HG02763 (cell line): ENCODE results near the gene ACBD5.
A peak's percentile ranks its signal among the peaks of the same experiment; 100 is the strongest.
"Not testable (repeated sequence)": the region's sequence is repeated elsewhere in the genome, so short reads cannot be mapped to it uniquely, and the experiment has no call there.

ENCODE experiments used
- ATAC-seq: cut with Tn5 transposase; IDR thresholded peaks from one replicate; pipeline ENCODE4 v1.9.1; 2021; ENCODE audit warnings: mild to moderate bottlenecking, moderate library complexity; ENCODE audit not compliant: unreplicated experiment

Gene ACBD5

DNA sequence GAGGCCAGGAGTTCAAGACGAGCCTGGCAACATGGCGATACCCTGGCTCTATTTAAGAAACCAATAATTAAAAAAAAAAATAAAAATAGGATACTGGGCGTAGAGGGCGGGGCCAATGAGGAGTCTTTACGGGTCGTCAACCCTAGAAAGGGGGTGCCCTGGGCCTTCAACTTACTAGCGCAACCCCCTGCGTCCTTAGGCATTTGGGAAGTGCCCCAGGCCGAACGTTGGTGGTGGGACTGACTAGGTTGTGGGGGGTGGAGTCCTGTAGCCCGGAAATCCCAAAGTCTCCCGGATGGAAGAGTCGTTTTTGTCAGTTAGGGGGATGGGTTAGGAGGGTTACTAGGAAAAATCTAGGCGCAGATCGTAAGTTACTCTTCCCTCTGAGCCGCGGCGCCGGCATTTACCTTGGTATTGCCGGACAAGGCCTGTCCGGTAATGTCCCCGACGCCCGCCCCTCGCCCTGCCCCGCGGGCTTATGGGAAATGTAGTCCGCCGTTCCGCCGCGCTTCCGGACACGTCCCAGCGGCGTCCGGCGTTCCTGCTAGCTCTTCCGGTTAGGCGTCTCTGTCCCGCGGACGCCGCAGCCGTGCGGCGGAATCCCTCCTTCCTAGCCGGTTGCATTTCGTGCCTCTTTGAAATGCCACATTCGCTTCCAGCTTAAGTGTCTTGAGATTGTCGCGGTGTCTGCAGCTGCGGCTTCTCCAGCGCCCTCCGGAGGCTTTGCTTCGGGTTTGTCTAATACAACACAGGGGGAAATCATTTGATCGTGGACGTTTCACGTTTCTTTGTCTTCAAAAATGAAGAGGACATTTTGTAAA, 1.3 kb upstream of the ACBD5 start:
- ATAC-seq: peak; percentile 72

DNA sequence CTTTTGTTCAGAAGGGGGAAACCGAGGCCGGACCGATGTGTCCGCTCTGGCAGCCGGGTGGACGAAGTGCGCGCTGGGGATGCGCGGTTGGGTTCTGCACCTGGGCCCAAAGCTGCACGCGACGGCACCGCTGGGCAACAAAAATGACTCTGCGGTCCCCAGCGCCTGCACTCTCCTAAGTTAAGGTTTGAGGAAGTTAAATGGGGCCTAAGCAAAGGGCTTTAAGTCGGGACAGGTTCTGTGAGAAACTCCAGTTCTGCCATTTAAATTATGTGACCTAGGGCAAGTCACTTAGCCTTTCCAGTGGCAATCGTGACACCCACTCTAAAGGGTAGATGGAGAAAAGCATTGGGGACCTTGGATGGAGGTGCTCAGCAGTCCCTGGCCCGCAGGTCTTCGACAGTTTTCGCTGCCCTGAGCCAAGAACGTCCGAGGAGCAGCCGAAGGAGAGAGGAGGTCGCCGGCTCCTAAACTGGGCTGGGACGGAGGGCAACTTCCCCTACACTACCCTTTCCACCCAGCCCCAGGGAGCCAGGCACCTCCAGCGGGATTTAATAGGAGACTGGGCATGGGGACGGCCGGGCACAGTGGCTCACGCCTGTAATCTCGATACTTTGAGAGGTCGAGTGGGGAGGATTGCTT, 534 bp upstream of the ACBD5 start:
- peak; percentile 7 for ATAC-seq

DNA sequence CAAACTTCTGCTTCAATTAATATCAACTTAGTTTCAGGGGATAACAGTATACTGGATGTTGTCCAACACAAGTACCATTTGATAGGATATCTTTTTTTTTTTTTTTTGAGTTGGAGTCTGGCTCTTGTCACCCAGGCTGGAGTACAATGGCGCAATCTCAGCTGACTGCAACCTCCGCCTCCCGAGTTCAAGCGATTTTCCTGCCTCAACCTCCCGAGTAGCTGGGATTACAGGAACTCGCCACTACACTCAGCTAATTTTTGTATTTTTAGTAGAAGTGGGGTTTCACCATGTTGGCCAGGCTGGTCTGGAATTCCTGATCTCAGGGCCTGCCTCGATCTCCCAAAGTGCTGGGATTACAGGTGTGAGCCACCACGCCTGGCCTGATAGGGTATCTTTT, 3.1 kb downstream of the ACBD5 start:
- not testable (repeated sequence) for ATAC-seq

DNA sequence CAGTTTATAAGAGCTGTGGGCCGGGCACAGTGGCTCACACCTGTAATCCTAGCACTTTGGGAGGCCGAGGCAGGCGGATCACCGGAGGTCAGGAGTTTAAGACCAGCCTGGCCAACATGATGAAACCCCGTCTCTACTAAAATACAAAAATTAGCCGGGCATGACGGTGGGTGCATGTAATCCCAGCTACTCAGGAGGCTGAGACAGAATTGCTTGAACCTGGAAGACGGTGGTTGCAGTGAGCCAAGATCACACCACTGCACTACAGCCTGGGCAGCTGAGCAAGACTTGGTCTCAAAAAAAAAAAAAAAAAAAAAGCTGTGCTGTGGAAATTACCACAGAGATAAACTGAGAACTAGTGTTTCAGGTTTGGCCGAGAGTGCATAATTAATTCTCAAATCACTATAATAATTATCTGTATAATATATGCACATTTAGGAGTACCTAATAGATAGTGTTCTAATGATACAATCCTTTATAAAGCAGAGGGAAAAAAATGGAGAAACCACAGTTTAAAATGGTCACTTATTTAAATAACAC, 3.9 kb downstream of the ACBD5 start:
- ATAC-seq: not testable (repeated sequence)

DNA sequence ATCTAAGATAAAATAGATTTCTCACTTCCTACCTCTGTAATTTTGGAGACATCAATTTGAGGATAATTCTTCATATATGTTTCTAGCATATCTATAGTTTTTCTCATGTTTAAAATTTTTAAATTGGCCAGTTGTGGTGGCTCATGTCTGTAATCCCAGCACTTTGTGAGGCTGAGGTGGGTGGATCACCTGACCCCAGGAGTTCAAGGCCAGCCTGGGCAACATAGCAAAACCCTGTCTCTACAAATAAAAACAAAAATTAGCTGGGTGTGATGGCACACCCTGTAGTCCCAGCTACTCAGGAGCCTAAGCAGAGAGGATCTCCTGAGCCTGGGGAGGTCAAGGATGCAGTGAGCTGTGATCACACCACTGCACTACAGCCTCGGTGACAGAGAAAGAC, 4.9 kb downstream of the ACBD5 start:
- no peak for ATAC-seq

DNA sequence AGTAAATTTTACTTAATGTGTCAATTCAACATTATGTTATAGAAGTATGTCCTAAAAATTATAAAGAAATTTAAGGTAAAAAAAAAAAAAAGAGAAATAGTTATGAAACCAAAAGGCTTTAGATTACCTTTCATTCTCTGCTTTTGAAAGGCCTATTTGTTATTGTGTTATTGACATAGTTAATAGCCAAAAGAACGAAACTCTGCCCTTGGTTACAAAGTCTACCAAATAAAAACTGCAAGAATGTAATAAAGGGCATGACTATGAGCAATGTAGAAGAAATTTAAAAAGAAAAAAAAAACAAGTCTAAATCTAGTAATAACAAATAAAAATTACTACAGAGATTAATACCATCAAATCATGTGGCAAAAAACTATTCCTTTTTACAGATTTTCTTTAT, 10.6 kb downstream of the ACBD5 start:
- ATAC-seq: no peak

DNA sequence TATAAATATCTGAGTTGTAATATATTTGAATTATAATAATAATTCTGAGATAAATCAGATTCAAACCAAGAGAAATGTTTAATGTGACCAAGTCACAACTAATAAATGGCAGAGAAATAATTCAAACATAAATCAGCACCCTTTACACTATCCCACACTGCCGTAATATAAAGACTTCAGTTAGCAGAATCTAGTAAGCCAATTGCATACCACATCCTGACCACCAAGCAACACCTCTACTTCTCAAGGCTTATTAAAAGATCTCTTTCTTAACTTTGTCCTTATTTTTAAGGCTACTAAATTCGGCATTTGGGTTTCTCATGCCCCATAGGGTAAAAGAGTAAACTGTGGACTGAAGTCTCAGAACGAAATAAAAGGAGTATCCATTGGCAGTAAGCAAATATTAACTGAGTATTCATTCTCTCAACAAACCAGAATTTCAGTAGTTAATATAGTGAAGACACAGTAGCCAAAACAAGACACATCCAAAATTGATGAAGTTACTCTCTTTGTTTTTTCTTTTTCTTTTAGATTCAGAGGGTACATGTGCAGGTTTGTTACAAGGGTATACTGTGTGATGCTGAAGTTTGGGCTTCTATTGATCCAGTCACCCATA, 14.8 kb downstream of the ACBD5 start:
- no peak for ATAC-seq

DNA sequence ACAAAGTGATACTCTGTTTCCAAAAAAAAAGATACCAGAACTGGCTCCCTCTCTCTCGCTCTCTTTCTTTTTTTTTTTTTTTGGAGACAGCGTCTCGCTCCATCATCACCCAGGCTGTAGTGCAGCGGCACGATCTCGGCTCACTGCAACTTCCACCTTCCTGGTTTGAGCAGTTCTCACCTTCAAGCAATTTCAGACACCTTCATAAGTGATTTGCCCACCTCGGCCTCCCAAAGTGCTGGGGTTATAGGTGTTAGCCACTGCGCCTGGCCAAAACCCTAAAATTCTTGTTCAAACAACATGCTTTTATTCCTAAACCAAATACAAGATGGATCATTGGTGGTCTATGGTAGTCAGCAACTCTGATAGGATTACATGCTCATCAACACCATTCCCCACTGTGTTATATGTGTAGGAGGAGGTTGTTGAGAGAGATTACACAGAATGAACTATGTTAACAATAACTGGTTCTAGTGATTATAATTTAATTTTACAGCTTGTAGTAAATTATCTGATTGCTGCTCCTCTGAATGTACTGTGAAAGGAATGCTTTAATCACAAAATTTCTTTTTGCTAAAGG, 15.5 kb downstream of the ACBD5 start:
- no peak for ATAC-seq

DNA sequence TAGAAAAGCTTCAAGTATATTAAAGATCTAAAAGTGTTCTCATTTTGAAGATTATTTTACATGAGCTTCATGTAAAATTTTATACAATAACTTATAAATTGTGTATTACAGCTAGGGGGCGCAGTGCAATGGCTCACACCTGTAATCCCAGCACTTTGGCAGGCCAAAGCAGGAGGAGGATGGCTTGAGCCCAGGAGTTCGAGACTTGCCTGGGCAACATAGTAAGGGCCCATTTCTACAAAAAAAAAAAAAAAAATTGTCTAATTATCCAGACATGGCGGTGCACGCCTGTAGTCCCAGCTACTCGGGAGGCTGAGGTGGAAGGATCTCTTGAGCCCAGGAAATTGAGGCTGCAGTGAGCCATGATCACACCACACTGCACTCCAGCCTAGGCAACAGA, 16.6 kb downstream of the ACBD5 start:
- ATAC-seq: no peak

DNA sequence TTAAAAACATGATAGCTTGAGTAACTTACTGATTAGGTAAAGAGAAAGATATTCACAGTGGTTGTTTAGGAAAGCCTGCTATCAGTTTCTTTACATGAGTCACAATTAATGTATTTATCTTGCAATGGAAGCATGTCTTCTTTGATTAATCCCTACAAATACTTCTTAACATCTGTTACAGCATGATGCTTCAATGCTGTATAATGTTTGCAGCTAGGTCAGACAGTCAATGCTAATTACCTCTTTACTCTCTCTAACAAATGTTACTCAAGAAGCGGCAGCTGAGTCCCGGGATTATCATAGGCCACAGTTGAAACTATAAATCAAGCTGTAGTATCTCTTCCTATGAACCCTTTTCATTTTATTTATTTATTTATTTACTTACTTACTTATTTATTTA, 33.2 kb downstream of the ACBD5 start:
- ATAC-seq: no peak

DNA sequence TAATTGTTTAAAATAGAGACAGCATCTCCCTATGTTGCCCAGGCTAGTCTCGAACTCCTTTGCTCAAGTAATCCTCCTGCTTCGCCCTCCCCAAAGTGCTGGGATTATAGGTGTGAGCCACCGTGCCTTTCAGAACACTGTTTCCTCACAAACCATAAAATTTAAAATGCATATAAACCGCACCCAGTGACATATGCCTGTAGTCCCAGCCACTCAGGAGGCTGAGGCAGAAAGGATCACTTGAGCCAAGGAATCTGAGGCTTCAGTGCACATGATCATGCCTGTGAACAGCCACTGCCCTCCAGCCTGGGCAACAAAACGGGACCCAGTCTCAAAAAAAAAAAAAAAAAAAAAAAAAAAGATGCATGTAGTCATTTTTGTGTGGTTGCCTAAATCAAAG, 36.8 kb downstream of the ACBD5 start:
- no peak for ATAC-seq

DNA sequence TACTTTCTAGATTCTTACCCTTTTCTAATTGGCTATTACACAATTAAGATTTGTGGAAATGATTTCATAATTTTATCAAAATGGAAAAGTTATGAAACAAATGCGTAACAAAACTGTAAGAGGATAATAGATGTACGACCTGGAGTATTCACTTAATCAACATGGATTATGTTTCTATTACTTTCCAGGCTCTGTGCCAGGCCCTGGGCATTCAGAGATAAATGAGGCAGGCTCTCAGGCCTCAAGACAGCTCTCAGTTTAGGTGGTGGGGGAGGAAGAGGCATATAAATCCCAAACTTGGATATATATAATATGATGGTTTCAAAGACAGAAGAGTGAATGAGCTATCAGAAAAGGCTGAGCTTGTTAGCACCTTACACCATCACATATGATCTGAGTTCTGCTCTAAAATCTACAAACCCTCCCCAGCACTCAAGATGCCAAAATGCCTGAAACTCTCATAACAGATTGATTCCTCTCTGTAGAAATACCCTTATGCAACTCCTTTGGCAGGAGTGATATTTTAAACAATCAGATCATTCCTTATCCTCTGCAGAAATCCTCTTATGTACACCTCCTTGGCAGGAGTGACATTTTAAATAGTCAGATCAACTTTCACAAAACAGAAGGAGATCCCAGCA, 42.5 kb downstream of the ACBD5 start:
- no peak for ATAC-seq

DNA sequence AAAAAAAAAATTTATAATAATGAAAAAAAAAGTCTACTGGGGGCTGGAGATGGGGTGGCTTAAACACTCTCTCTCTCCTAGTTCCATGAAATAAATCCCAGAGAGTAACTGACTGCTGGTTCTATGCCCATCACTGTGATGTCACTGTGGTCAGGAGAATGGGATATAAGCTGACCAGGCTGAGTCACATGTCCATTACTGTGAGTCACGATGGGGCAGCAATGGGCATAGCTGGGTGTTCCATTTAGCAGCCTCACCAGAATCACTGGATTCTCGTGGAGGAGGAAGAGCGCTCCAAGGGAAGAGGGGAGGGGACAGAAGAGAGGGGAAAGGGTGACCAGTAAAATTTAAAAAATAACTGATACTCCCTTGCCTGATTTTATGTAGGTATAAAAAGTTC, 48.3 kb downstream of the ACBD5 start:
- ATAC-seq: no peak

DNA sequence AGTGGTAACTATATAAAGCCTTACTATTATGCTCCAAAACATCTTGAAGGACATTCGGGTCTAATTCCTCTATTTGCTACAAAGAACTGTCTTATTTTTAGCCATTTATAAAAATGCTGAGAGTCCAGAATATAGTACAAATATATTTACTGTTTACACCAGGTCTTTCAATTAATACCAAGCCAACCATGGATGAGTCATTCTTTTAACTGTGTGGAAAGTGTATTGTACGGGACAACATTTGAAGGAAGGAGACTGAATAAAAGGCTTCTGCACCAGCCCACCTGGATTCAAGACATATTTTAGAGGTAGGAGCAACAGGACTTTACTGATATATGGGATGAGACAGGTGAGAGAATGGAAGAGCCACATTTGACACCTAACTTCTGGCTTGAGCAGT, 50.1 kb downstream of the ACBD5 start:
- ATAC-seq: no peak

DNA sequence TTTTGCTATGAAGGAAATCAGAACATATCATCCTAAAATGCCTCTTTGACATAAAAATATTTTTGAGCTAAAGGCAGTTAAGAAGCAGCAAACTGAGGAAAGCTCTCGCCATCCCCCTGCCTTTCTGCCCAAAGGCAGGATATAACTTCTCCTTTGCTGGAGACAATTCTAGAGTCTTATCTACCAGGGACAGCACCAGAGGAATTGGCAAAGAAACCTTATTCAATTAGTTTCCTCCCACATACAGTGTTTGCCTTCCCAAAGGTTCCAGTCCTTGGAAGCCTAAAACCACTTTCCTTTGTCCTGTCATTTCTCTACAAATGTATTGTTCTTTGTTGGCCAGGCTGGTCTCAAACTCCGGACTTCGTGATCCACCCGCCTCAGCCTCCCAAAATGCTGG, 51.7 kb downstream of the ACBD5 start:
- no peak for ATAC-seq

DNA sequence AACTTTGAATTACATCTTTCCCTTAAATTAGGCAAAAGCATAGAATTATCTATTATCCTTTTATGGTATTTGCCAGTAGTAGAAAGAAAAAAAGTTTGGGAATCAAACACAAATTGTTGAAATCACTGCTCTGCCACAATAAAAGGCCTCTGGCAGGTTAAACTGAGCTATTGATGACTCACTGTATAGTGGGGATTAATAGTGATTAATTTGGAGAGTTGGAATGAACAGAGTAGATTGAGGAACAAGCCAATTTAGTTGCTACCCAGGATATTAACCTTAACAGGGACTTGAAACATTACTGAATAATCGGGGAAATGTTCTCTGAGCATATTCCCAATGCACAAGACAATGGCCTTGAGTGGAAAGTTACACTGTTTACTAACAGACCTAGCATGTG, 52.3 kb downstream of the ACBD5 start:
- no peak for ATAC-seq

DNA sequence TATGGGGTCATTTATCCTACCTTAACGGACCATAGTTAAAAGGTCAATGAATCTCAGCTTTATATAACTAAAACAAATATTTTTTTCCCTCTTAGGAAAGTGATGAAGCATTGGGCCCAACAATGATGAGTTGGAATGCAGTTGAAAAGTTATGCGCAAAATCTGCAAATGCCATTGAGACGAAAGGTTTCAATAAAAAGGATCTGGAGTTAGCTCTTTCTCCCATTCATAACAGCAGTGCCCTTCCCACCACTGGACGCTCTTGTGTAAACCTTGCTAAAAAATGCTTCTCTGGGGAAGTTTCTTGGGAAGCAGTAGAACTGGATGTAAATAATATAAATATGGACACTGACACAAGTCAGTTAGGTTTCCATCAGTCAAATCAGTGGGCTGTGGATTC, 70.7 kb downstream of the ACBD5 start:
- ATAC-seq: no peak

DNA sequence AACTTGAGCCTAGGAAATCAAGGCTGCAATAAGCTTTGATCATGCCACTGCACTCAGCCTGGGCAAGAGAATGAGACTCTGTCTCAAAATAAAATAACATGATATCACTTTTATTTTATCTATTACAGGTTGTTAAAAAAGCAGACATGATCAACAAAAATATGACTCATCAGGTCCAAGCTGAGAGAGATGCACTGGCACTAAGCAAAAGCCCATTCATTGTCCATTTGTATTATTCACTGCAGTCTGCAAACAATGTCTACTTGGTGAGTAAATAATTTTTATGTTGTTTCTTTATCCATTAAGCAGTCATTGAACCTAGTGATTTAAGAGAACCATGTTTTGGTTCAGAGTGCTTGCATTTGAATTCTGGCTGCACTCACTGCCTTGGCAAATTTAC, 82.2 kb downstream of the ACBD5 start:
- no peak for ATAC-seq

DNA sequence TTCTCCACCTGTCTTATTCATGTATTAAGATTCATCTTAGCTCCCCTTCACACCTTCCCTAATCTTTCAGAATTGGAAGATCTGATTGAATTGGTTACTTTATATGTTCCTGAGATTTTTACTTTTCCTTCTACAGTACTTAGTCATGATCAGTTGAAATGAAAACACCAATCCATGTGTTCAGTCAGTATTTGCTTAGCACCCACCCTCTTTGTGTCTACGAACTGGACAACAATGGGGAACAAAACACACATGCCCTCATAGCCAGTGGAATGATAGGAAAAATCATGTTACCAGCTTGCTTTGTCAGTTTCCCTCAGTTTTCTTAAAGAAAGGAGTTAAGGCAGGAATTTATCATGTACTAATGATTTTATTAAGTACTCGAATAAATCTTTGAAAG, 83.4 kb downstream of the ACBD5 start:
- no peak for ATAC-seq

DNA sequence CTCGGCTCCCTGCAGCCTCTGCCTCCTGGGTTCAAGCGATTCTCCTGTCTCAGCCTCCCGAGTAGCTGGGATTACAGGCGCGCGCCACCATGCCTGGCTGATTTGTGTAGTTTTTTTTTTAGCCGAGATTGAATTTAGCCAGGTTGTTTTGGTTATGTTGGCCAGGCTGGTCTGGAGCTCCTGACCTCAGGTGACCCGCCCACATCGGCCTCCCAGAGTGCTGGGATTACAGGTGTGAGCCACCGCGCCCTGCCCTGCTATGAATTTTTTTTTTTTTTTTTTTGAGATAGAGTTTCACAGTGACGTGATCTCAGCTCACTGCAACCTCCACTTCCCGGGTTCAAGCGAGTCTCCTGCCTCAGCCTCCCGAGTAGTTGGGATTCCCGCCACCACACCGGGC, 84.0 kb downstream of the ACBD5 start:
- not testable (repeated sequence) for ATAC-seq
